GM10248 (cell line): ENCODE results near the gene TRO.

Source experiments
- CTCF ChIA-PET: fragments of 300-600 bp; sonication (Branson Sonifier 250); formaldehyde crosslinking; extraction: SDS; loops from one replicate; lab custom pipeline; 2021; ENCODE audit warnings: antibody characterized with exemption; lab: Yijun Ruan, JAX
- POLR2A ChIA-PET: fragments of 350-650 bp; sonication (Branson Sonifier 250); formaldehyde crosslinking; extraction: SDS; loops from one replicate; lab custom pipeline; 2020; ENCODE audit warnings: antibody characterized with exemption; lab: Yijun Ruan, JAX
- DNase-seq: peaks from one replicate; pipeline ENCODE4 v3.0.0; 2012; ENCODE audit errors: extremely low spot score
- CTCF ChIP-seq: IDR thresholded peaks from 2 replicates; pipeline ENCODE4 v1.5.1; 2012; ENCODE audit warnings: mild to moderate bottlenecking, low read depth; ENCODE audit errors: extremely low read depth, missing control alignments, control extremely low read depth

Gene TRO

GRCh38 chrX:54920610-54921426, at the start of gene TRO:
TRO (plus strand) TSS chrX:54920824; CDS start chrX:54922247, 1,423 bp downstream.
- CTCF ChIA-PET, result no interaction called here
- TF ChIP-seq CTCF, result no peak
- POLR2A ChIA-PET, result interaction anchor here (0.6 to 1.2 kb wide), 2 partner anchors 18 to 79 kb away, joined by 3 to 6 read pairs; partner anchors contain the start of gene APEX2
- no peak for DNase-seq

DNA sequence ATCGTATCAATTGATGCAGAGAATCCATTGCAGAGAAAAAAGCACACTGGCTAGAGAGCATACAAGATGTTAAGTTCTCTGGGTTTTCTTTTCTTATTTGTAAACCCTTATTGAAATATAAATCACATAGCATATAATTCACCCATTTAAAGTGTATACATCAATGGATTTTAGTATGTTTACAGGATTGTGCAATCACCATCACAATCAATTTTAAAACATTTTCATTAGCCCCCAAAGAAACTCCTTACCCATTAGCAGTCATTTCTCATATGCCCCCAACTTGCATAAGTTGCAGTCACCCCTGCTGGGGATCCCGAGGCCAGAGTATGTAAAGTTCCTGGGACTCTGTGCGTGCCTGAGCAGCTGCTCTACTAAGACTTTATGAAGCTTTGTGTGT, 34.9 kb upstream of the TRO start:
- DNase-seq, result no peak
- CTCF ChIA-PET, result no interaction called here
- TF ChIP-seq CTCF, result no peak
- POLR2A ChIA-PET, result no interaction called here

DNA sequence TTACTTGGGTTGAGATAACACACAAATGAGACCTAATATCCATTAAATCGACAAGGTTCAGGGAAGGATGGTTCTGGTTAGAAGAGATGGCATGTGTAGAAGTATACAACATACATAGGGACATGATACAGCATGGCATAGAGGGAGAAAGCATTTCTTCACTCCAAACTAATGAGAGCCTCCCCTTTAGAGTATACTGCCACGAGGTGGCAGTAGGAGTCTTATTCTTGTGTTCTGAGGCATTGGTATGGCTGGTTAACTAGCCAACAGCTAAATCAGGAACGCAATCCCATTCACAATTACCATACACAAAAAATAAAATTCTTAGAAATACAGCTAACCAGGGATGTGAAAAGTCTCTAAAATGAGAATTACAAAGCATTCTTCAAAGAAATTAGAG, 29.1 kb upstream of the TRO start:
- peak; percentile 20 for DNase-seq
- ChIA-PET POLR2A (no interaction called here), CTCF (interaction anchor here (0.7 to 3.0 kb wide), 9 partner anchors 8 to 1028 kb away, joined by 3 to 16 read pairs (median 3); no protein-coding TSS in a partner anchor)
- TF ChIP-seq CTCF, result peak; percentile 40

DNA sequence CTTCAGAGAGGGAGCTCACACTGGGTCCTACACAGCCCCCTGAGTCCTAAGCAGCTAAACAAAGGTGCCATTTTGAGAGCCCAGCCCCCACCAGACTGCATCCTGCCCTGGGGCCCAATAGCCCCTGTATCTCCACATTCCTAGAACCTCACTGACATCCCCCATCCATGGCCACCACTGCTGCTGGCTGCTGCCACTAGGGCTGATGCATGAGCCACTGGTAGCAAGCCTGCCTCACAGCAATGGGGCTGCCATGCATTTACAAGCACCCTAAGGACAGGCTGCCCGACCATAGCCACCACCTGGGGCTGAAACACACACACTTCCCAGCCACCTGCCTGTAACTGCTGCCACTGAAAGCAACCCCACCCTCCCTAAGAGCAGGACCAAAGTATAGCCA, 26.5 kb upstream of the TRO start:
- no peak for TF ChIP-seq CTCF
- no peak for DNase-seq
- POLR2A ChIA-PET, result no interaction called here
- CTCF ChIA-PET, result no interaction called here

- DNase-seq, result no peak
- CTCF ChIA-PET, result no interaction called here
- POLR2A ChIA-PET, result no interaction called here
- no peak for TF ChIP-seq CTCF
Observed at GRCh38 chrX:54909941-54910340, 10.7 kb upstream of the TRO start.

DNA sequence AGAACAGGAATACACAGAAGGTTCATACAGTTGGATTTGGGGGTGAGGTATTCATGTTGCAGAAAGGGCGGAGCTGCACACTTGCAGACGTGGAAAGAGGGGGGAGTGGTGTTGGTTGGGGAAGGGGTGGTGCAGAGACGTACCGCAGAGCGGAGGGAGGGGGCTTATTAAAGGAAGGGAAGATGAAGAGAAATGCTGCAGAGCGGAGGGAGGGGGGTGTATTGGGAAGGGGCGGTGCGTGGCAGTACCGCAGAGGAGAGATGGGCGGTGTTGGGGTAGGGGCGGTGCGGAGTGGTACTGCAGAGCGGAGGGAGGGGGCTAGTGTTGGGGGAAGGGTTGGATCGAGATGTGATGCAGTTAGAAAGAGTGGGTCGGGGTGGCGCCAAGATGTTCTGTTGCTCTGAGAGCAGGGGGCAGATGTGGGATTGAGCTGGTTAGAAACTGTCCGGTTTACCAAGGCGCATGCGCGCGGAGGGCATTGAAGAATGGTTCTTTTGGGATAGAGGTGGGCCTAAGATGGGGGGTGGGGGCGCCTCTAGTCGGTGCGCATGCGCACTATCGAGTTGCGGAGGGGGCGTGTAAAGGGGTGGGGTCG, 900 bp downstream of the TRO start:
- CTCF ChIA-PET, result no interaction called here
- TF ChIP-seq CTCF, result no peak
- peak; percentile 65 for DNase-seq
- POLR2A ChIA-PET, result interaction anchor here (0.6 to 1.2 kb wide), 2 partner anchors 19 to 78 kb away, joined by 3 to 6 read pairs; partner anchors contain the start of gene APEX2
